ENCODE results near the gene STAU1.

DNA sequence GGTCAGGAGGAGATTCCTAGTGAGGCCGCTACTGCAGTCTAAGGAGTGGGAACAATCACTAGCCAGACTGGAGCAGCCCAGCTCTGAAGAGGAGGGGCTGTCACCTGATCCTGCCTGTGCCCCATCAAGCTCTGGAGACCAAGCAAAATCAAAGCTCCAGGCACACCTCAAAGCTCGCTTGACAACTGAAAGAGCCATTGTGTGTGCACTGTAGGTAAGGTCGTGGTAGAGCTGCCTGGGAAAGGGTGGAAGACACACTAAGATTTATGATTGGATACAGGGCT lies 83.8 kb downstream of the STAU1 start:
- TF ChIP-seq, protein P1, sequence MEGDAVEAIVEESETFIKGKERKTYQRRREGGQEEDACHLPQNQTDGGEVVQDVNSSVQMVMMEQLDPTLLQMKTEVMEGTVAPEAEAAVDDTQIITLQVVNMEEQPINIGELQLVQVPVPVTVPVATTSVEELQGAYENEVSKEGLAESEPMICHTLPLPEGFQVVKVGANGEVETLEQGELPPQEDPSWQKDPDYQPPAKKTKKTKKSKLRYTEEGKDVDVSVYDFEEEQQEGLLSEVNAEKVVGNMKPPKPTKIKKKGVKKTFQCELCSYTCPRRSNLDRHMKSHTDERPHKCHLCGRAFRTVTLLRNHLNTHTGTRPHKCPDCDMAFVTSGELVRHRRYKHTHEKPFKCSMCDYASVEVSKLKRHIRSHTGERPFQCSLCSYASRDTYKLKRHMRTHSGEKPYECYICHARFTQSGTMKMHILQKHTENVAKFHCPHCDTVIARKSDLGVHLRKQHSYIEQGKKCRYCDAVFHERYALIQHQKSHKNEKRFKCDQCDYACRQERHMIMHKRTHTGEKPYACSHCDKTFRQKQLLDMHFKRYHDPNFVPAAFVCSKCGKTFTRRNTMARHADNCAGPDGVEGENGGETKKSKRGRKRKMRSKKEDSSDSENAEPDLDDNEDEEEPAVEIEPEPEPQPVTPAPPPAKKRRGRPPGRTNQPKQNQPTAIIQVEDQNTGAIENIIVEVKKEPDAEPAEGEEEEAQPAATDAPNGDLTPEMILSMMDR (IDR thresholded peaks at IDR 0.05): no peak
- no peak for TF ChIP-seq POLR2A (IDR thresholded peaks at IDR 0.05)
- TF ChIP-seq EP300 (IDR thresholded peaks at IDR 0.05): no peak

Measured in ovary (tissue), 3 donors.